H1 (cell line): ENCODE results near the gene GPR160. TPM values are rescaled to one million over a fixed set of nuclear protein-coding genes. Genes with fewer than 3 reads are reported as not detected.

Source experiments
- BCL11A ChIP-seq, 2 experiments: IDR thresholded peaks; one replicate each; pipeline ENCODE4 v1.6.1; 2011; ENCODE audit warnings: low read depth in 2 of 2, low read length in 2 of 2, mild to moderate bottlenecking in 2 of 2
- CBX5 ChIP-seq: fragments of 300-800, 300-1000 bp; sonication (generic); IDR thresholded peaks from 2 replicates; pipeline ENCODE4 v1.7.1; 2016; ENCODE audit warnings: antibody characterized with exemption, low read length, low read depth
- CREB1 ChIP-seq: IDR thresholded peaks from 2 replicates; pipeline ENCODE4 v1.6.1; 2012; ENCODE audit warnings: inconsistent platforms
- HDAC6 ChIP-seq: IDR thresholded peaks from one replicate; pipeline ENCODE4 v1.7.1; 2012; ENCODE audit warnings: low read depth, mild to moderate bottlenecking, inconsistent platforms, low read length, moderate library complexity
- JUND ChIP-seq: IDR thresholded peaks from 2 replicates; pipeline ENCODE4 v1.6.1; 2011; ENCODE audit warnings: mild to moderate bottlenecking, improper control_type of control experiment, low read length
- RAD21 ChIP-seq, 2 experiments: IDR thresholded peaks in 1 of 2; conservative IDR thresholded peaks in 1 of 2; 2 replicates each; pipeline ENCODE4 v1.6.1; 2011; ENCODE audit warnings: low read depth in 2 of 2, low read length in 2 of 2, improper control_type of control experiment in 1 of 2, inconsistent platforms in 1 of 2, mild to moderate bottlenecking in 1 of 2, moderate library complexity in 1 of 2
- polyA plus RNA-seq, 7 experiments: library from polyadenylated mRNA; depleted of rRNA in 3 of 7; stranded (reverse) in 5 of 7; unstranded in 2 of 7; fragments of >200 nt in 5 of 7; fragments of 200-250 nt in 2 of 7; gene quantifications; 1 replicate in 5 of 7; 2 replicates in 1 of 7; 4 replicates in 1 of 7; pipeline versions ENCODE4 v1.2.1 to v1.2.3, GENCODE V29; 2011 to 2013; ENCODE audit warnings: missing spikeins in 2 of 7, mixed read lengths in 2 of 7
- total RNA-seq: library from RNA; stranded (reverse); fragmentation: NEBNext Ultra II Directional; extraction: Animal tissue kit (Norgen Biotek cat#: 25700); gene quantifications from 2 replicates; pipeline ENCODE4 v1.2.1, GENCODE V29; 2021

GPR160 gene
- total and polyA plus RNA-seq, 2 of the 8 experiments (the other 6 are each of a cell fraction or from before 2014, with no cell fraction given) = 14.3 to 16.6 TPM

GRCh38 chr3:170092907-170093306 is 55.1 kb downstream of the GPR160 start (continued):
- TF ChIP-seq CREB1 = no peak
- TF ChIP-seq HDAC6 = no peak
- TF ChIP-seq JUND = no peak
- TF ChIP-seq CBX5 = no peak
- TF ChIP-seq RAD21 (IDR thresholded peaks at IDR 0.05 in 1 of 2, conservative IDR thresholded peaks at IDR 0.05 in 1 of 2; ENCODE audit: low read depth in 2 of 2, low read length in 2 of 2) = no peak
- TF ChIP-seq BCL11A (IDR thresholded peaks at IDR 0.05; ENCODE audit: low read depth in 2 of 2, low read length in 2 of 2) = no peak
